Sigmoid colon (tissue), 7 donors: Measurements from ENCODE around the gene C2CD3. TPM values are rescaled to one million over a fixed set of nuclear protein-coding genes. Genes with fewer than 3 reads are reported as not detected.
"Not testable (repeated sequence)": the region's sequence is repeated elsewhere in the genome, so short reads cannot be mapped to it uniquely, and the experiment has no call there.

ENCODE experiments used
- DNase-seq: peaks from one replicate; pipeline ENCODE4 v3.0.0-alpha.2; 2019
- H3K27ac ChIP-seq, 4 donors: fragments of 200-600 bp; sonication (generic); one replicate each; pipeline ENCODE4 v1.5.1; 2016 to 2019; ENCODE audit warnings: mild to moderate bottlenecking in 1 of 4
- H3K27me3 ChIP-seq, 3 donors: fragments of 200-600 bp; sonication (generic); one replicate each; pipeline ENCODE4 v1.5.1; 2019; ENCODE audit warnings: mild to moderate bottlenecking in 1 of 3
- H3K36me3 ChIP-seq, 4 donors: fragments of 200-600 bp; sonication (generic); one replicate each; pipeline ENCODE4 v1.5.1; 2016 to 2019
- H3K4me1 ChIP-seq, 4 donors: fragments of 200-600 bp; sonication (generic); one replicate each; pipeline ENCODE4 v1.5.1; 2017 to 2019
- H3K4me3 ChIP-seq, 4 donors: fragments of 200-600 bp; sonication (generic); one replicate each; pipeline ENCODE4 v1.5.1; 2017 to 2019; ENCODE audit warnings: mild to moderate bottlenecking in 2 of 4, moderate library complexity in 1 of 4
- H3K9me3 ChIP-seq, 4 donors: fragments of 200-600 bp in 3 of 4; sonication (generic) in 3 of 4; one replicate each; pipeline versions ENCODE4 v1.5.1 to v1.6.1; 2013 to 2019
- EP300 ChIP-seq, 4 donors: sonication (generic); formaldehyde crosslinking; IDR thresholded peaks; one replicate each; pipeline ENCODE4 v1.6.1; 2017; ENCODE audit warnings: antibody characterized with exemption in 4 of 4
- POLR2A ChIP-seq, 2 donors: fragments of 450-650 bp; IDR thresholded peaks; one replicate each; pipeline ENCODE4 v1.6.1; 2016; ENCODE audit warnings: antibody characterized with exemption in 2 of 2, mild to moderate bottlenecking in 2 of 2, moderate library complexity in 2 of 2
- POLR2AphosphoS5 ChIP-seq, 4 donors: sonication (generic); formaldehyde crosslinking; IDR thresholded peaks; one replicate each; pipeline ENCODE4 v1.6.1; 2017; ENCODE audit warnings: antibody characterized with exemption in 4 of 4
- WGBS, 2 donors: extraction: QIAGEN DNeasy Blood & Tissue Kit; methylation state at CpG; one replicate each; pipeline ENCODE4 v1.1.7; 2013; 5-methylcytosine and 5-hydroxymethylcytosine counted together
- intact Hi-C: fragments of 100-400 bp; cut with DNase I; formaldehyde crosslinking; loops from one replicate; pipeline ENCODE4 v1.15.1; 2023
- polyA plus RNA-seq, 3 donors: library from polyadenylated mRNA; stranded (reverse); fragments of 200-250 nt; gene quantifications; one replicate each; pipeline ENCODE4 v1.2.3, GENCODE V29; 2013
- total RNA-seq, 4 donors: library from RNA; depleted of rRNA; stranded (reverse); fragments of >200 nt; gene quantifications; one replicate each; pipeline ENCODE4 v1.1.0, GENCODE V29; 2016
- TF ChIP-seq, protein P1 (sequence below), 4 experiments: fragments of 450-650 bp in 3 of 4; fragments of 200-600 bp in 1 of 4; IDR thresholded peaks; one replicate each; pipeline ENCODE4 v1.5.1; 2016 to 2019; ENCODE audit warnings: antibody characterized with exemption in 4 of 4, mild to moderate bottlenecking in 3 of 4, moderate library complexity in 2 of 4
- donor health status: healthy with polysubstance abuse.
- donor health status: Bipolar disorder and iron deficiency.
- donor health status: healthy.

C2CD3 gene
- total and polyA plus RNA-seq, 7 donors: 6.9 to 29.1 (median 17.2) TPM

DNA sequence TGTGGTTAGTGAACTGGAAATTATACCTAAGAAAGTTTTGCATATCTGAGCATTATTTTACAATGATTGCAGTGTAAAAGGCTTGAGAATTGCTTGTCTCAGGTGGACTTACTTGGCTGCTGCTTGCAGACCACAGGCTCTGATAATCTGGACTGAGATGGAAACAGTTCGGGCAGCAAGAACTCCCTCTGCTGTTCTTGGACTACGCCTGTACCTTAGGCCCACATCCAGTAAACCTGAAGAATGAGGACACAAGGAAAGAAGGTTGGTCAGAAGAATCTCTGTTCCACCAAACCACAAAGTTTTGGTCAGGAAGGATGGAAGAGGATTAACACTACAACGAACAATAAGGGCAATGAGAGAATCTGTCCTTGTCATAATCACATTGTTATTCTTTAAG, 80.1 kb downstream of the C2CD3 start:
- 61 to 81% methylated on average over 3 of the region's 3 CpGs for WGBS, 2 donors
- intact Hi-C loops: loop anchor here (10.0 kb wide), 1 partner anchor 126 kb away; no protein-coding TSS in a partner anchor
- no peak for DNase-seq
- Histone ChIP-seq H3K4me1 (no peaks in the 10 kb centered on the region), H3K27me3 (no peaks in the 10 kb centered on the region), H3K36me3 (peaks cover 5 to 96% (median 30%) of the 10 kb centered on the region in 4 donors), H3K27ac (no peak overlapping the region), H3K9me3 (no peaks in the 10 kb centered on the region), H3K4me3 (no peak overlapping the region)
- TF ChIP-seq POLR2AphosphoS5 (IDR thresholded peaks at IDR 0.05): no peak
- no peak for TF ChIP-seq EP300 (IDR thresholded peaks at IDR 0.05)
- no peak for TF ChIP-seq POLR2A (IDR thresholded peaks at IDR 0.05)
- TF ChIP-seq, protein P1, sequence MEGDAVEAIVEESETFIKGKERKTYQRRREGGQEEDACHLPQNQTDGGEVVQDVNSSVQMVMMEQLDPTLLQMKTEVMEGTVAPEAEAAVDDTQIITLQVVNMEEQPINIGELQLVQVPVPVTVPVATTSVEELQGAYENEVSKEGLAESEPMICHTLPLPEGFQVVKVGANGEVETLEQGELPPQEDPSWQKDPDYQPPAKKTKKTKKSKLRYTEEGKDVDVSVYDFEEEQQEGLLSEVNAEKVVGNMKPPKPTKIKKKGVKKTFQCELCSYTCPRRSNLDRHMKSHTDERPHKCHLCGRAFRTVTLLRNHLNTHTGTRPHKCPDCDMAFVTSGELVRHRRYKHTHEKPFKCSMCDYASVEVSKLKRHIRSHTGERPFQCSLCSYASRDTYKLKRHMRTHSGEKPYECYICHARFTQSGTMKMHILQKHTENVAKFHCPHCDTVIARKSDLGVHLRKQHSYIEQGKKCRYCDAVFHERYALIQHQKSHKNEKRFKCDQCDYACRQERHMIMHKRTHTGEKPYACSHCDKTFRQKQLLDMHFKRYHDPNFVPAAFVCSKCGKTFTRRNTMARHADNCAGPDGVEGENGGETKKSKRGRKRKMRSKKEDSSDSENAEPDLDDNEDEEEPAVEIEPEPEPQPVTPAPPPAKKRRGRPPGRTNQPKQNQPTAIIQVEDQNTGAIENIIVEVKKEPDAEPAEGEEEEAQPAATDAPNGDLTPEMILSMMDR (IDR thresholded peaks at IDR 0.05): no peak

- 59 to 73% methylated on average over 5 of the region's 5 CpGs for WGBS, 2 donors
Observed at GRCh38 chr11:74086242-74086884, 84.4 kb downstream of the C2CD3 start.

DNA sequence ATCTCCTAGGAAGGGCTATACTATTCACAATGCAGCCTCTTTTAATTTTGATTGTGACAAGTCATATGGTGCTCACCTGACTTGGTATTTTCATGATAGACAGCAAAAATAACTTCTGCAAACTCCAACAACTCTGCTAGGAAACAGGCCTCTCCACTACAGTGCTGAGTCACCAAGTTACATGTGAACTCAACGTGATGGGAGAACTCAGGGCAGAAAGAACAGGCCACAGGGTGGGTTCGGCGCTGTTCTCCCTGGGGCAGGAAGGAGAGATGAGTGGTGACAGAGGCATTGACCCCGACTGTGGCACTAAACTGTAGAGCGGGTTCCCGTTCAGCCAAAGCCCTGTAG, 85.3 kb downstream of the C2CD3 start:
- DNase-seq: no peak
- no peaks in the 10 kb centered on the region for H3K9me3 ChIP-seq
- 76 to 84% methylated on average over 6 of the region's 6 CpGs for whole genome bisulfite sequencing, 2 donors

More at GRCh38 chr11:74086242-74086884, 84.4 kb downstream of the C2CD3 start:
- Histone ChIP-seq H3K27ac (no peak overlapping the region), H3K4me3 (no peak overlapping the region), H3K36me3 (peaks cover 9 to 80% (median 18%) of the 10 kb centered on the region in 4 donors), H3K27me3 (no peaks in the 10 kb centered on the region), H3K4me1 (no peaks in the 10 kb centered on the region), H3K9me3 (no peaks in the 10 kb centered on the region)
- DNase-seq: no peak
- intact Hi-C loops: no loop called here
- TF ChIP-seq, protein P1 (IDR thresholded peaks at IDR 0.05): no peak
- TF ChIP-seq POLR2AphosphoS5 (IDR thresholded peaks at IDR 0.05) (no peak), EP300 (IDR thresholded peaks at IDR 0.05) (no peak), POLR2A (IDR thresholded peaks at IDR 0.05) (no peak)

DNA sequence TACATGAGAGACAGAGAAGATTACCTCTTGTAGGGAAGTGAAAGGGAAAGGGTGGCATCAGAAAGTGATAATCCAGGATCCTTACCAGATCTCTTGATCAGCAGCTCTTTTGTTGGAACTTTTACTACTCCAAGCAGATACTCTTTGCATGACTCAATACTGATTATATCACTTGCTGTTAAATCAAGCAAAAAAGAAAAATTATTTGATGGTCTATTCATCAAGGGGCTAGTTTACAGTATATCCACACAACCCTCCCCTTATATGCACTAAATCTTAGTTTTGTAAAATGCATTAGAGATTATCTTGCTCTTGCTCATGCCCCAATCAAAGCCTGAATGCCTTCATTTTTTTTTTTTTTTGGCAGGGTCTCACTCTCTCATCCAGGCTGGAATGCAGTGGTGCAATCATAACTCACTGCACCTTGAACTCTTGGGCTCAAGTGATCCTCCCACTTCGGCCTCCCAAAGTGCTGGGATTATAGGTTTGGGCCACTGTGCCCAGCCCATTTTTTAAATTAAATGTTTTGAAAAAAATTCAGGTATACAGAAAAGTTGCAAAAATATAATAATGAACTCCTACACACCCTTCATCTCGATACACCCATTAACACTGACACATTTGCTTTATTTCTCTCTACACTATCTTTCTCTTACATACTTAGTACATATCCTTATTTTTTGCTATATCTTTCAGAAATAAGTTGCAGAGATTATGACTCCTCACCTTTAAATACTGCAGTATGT, 85.8 kb downstream of the C2CD3 start:
- TF ChIP-seq, protein P1 (IDR thresholded peaks at IDR 0.05): no peak
- TF ChIP-seq POLR2A (IDR thresholded peaks at IDR 0.05) (no peak), POLR2AphosphoS5 (IDR thresholded peaks at IDR 0.05) (no peak), EP300 (IDR thresholded peaks at IDR 0.05) (no peak)
- intact Hi-C loops: no loop called here
- Histone ChIP-seq H3K9me3 (no peaks in the 10 kb centered on the region), H3K27ac (no peak overlapping the region), H3K27me3 (no peaks in the 10 kb centered on the region), H3K36me3 (peaks cover 3 to 66% (median 10%) of the 10 kb centered on the region in 4 donors), H3K4me3 (no peak overlapping the region), H3K4me1 (no peaks in the 10 kb centered on the region)
- DNase-seq: no peak
- WGBS, 2 donors: 90 to 91% methylated on average over 2 of the region's 2 CpGs

More for the DNA sequence above, 85.3 kb downstream of the C2CD3 start:
- TF ChIP-seq POLR2A (IDR thresholded peaks at IDR 0.05): no peak
- no peak for TF ChIP-seq EP300 (IDR thresholded peaks at IDR 0.05)
- TF ChIP-seq, protein P1 (IDR thresholded peaks at IDR 0.05): no peak
- no peak for TF ChIP-seq POLR2AphosphoS5 (IDR thresholded peaks at IDR 0.05)
- no peaks in the 10 kb centered on the region for H3K4me1 ChIP-seq
- intact Hi-C loops: no loop called here
- H3K27ac ChIP-seq: no peak overlapping the region
- peaks cover 9 to 72% (median 13%) of the 10 kb centered on the region in 4 donors for H3K36me3 ChIP-seq
- H3K4me3 ChIP-seq: no peak overlapping the region
- H3K27me3 ChIP-seq: no peaks in the 10 kb centered on the region

GRCh38 chr11:74083927-74084326, 86.9 kb downstream of the C2CD3 start:
- intact Hi-C loops, H3K27me3 ChIP-seq, DNase-seq, H3K4me3 ChIP-seq, H3K9me3 ChIP-seq, H3K27ac ChIP-seq, H3K4me1 ChIP-seq: not testable (repeated sequence)
- H3K36me3 ChIP-seq: peaks cover 0 to 56% (median 9%) of the 10 kb centered on the region in 4 donors
- WGBS, 2 donors: 99 to 100% methylated on average over 4 of the region's 4 CpGs
